Smooth muscle cell (in vitro differentiated cells): Measurements from ENCODE around the gene SWAP70. TPM values are rescaled to one million over a fixed set of nuclear protein-coding genes. Genes with fewer than 3 reads are reported as not detected.
A peak's percentile ranks its signal among the peaks of the same experiment; 100 is the strongest.

Source experiments
- DNase-seq: peaks from one replicate; lab custom pipeline; 2025; ENCODE audit not compliant: unreplicated experiment; lab: John Stamatoyannopoulos, UW
- H2AFZ ChIP-seq: fragments of 200-600 bp; sonication (generic); 2 replicates; pipeline ENCODE4 v1.6.0; 2016; ENCODE audit warnings: antibody characterized with exemption, low read depth, mild to moderate bottlenecking
- H3F3A ChIP-seq: fragments of 200-600 bp; sonication (generic); 2 replicates; pipeline ENCODE4 v1.6.0; 2017; ENCODE audit warnings: antibody characterized with exemption, low read depth
- H3K27ac ChIP-seq: fragments of 200-600 bp; sonication (generic); 2 replicates; pipeline ENCODE4 v1.5.1; 2016; ENCODE audit warnings: low read depth, mild to moderate bottlenecking
- H3K27me3 ChIP-seq: fragments of 200-600 bp; sonication (generic); 2 replicates; pipeline ENCODE4 v1.6.1; 2016; ENCODE audit warnings: low read depth, mild to moderate bottlenecking
- H3K36me3 ChIP-seq: fragments of 200-600 bp; sonication (generic); 2 replicates; pipeline ENCODE4 v1.5.1; 2016; ENCODE audit warnings: low read depth
- H3K4me1 ChIP-seq: fragments of 200-600 bp; sonication (generic); 2 replicates; pipeline ENCODE4 v1.5.1; 2016; ENCODE audit warnings: low read depth
- H3K4me2 ChIP-seq: fragments of 200-600 bp; sonication (generic); 2 replicates; pipeline ENCODE4 v1.6.0; 2016; ENCODE audit warnings: mild to moderate bottlenecking
- H3K4me3 ChIP-seq: fragments of 200-600 bp; sonication (generic); 2 replicates; pipeline ENCODE4 v1.5.1; 2016; ENCODE audit warnings: mild to moderate bottlenecking
- H3K79me2 ChIP-seq: fragments of 200-600 bp; sonication (generic); 2 replicates; pipeline ENCODE4 v1.6.0; 2016; ENCODE audit warnings: low read depth, mild to moderate bottlenecking
- H3K9ac ChIP-seq: fragments of 200-600 bp; sonication (generic); 2 replicates; pipeline ENCODE4 v1.6.0; 2016; ENCODE audit warnings: low read depth
- H3K9me3 ChIP-seq: fragments of 200-600 bp; sonication (generic); replicated peaks from 2 replicates; pipeline ENCODE4 v1.5.1; 2016; ENCODE audit warnings: low read depth
- H4K20me1 ChIP-seq: fragments of 200-600 bp; sonication (generic); 2 replicates; pipeline ENCODE4 v1.6.0; 2016; ENCODE audit warnings: low read depth
- CTCF ChIP-seq: fragments of 200-600 bp; sonication (generic); IDR thresholded peaks from 2 replicates; pipeline ENCODE4 v1.5.1; 2017; ENCODE audit warnings: borderline replicate concordance, mild to moderate bottlenecking, antibody characterized with exemption; ENCODE audit not compliant: insufficient read depth, poor library complexity, severe bottlenecking
- WGBS: methylation state at CpG from one replicate; pipeline ENCODE4 v1.1.7; 2016; ENCODE audit warnings: low lambda C conversion rate; 5-methylcytosine and 5-hydroxymethylcytosine counted together
- polyA plus RNA-seq: library from polyadenylated mRNA; unstranded; fragments of >200 nt; fragmentation: Nextera tagmentation; extraction: Ambion mirVana; gene quantifications from 2 replicates; pipeline ENCODE4 v1.2.1, GENCODE V29; 2016
- total RNA-seq: library from RNA; depleted of rRNA; stranded (reverse); fragments of >200 nt; gene quantifications from 2 replicates; pipeline ENCODE4 v1.2.3, GENCODE V29; 2014

Gene SWAP70
- total and polyA plus RNA-seq, 2 experiments from 2014 or later, result 15.4 to 17.8 TPM

DNA sequence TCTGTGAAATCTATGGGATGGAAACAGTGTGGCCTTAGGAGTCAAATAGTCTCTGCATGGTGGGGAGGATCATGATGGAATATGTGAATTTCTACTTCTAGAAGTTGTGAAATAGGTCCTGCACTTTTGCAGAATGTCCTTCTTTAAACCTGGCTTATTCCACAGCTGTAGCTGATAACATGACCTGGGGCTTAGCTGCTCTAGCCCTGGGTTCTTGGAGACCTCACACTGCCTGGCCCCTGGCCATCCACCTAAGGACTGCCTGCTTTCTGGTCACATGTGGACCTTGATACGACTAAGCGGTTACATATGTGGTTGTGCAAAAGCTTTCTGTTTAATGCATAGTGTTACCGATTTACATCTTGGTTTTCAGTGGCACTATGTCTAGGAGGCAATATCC is 88.2 kb downstream of the SWAP70 start:
- WGBS, result 86% methylated on average over 3 of the region's 3 CpGs
- DNase-seq, result no peak
- Histone ChIP-seq H3K4me3 (no peak overlapping the region), H3K36me3 (no peaks in the 10 kb centered on the region), H3K4me1 (peaks cover 13% of the 10 kb centered on the region), H3F3A (peaks cover 13% of the 10 kb centered on the region), H3K9me3 (no peaks in the 10 kb centered on the region), H3K9ac (no peak overlapping the region), H2AFZ (no peak overlapping the region), H3K79me2 (no peaks in the 10 kb centered on the region), H3K27ac (peak overlapping the region; percentile 91), H3K4me2 (peak overlapping the region; percentile 50), H3K27me3 (no peaks in the 10 kb centered on the region), H4K20me1 (no peaks in the 10 kb centered on the region)
- no peak for TF ChIP-seq CTCF

- Histone ChIP-seq H3K4me3 (no peak overlapping the region), H3K36me3 (no peaks in the 10 kb centered on the region), H3K9me3 (no peaks in the 10 kb centered on the region), H3F3A (peaks cover 19% of the 10 kb centered on the region), H3K9ac (no peak overlapping the region), H3K27me3 (no peaks in the 10 kb centered on the region), H4K20me1 (no peaks in the 10 kb centered on the region), H3K4me2 (peak overlapping the region; percentile 50), H3K4me1 (peaks cover 18% of the 10 kb centered on the region), H2AFZ (no peak overlapping the region), H3K27ac (peak overlapping the region; percentile 91), H3K79me2 (no peaks in the 10 kb centered on the region)
- no peak for TF ChIP-seq CTCF
- 35% methylated on average over 3 of the region's 3 CpGs for WGBS
- DNase-seq, result no peak
These were observed 89.1 kb downstream of the SWAP70 start for GRCh38 chr11:9753021-9753420.

- no peak for TF ChIP-seq CTCF
- no peaks in the 10 kb centered on the region for H3K27me3 ChIP-seq
- H3K79me2 ChIP-seq, result no peaks in the 10 kb centered on the region
- no peak for DNase-seq
- 92% methylated on average over 3 of the region's 3 CpGs for WGBS
- no peak overlapping the region for H3K4me3 ChIP-seq
- peak overlapping the region; percentile 19 for H3K4me2 ChIP-seq
- no peaks in the 10 kb centered on the region for H3K9me3 ChIP-seq
- H3K9ac ChIP-seq, result no peak overlapping the region
- peaks cover 22% of the 10 kb centered on the region for H3K4me1 ChIP-seq
- no peaks in the 10 kb centered on the region for H4K20me1 ChIP-seq
- no peaks in the 10 kb centered on the region for H3K36me3 ChIP-seq
- peak overlapping the region; percentile 91 for H3K27ac ChIP-seq
- no peak overlapping the region for H2AFZ ChIP-seq
- H3F3A ChIP-seq, result peaks cover 19% of the 10 kb centered on the region
These were observed 90.2 kb downstream of the SWAP70 start for GRCh38 chr11:9754010-9754471.

DNA sequence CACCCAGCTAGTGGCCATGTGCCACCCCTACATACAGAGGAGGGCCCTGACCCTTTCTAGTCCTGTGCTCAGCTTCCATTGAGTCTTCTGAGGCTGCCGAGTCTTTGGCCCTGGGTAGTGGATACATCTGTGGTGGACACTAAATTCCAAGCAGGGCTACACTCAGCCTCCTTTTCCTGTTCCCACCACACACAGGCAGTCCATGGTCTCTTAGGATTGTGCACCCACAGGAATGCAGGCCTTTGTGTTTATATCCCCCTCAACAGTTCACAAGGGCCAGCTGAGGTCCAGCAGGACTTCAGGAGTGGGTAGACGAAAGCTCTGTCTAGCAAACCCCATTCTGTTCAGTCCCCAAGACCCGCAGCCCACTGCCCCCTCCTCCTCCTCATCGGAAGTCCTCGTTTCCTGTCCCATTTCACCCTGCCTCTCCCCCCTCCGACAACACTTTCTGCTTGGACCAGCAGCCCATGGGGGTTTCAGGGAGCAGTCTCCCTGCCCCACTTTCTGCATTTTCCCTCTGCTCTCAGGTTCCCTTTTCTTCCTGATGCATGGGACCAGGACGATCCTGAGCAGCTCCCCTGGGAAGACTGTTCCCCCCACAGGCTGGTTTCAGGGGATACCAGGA is 91.8 kb downstream of the SWAP70 start:
- Histone ChIP-seq H3K4me2 (peak overlapping the region; percentile 38), H3K27ac (peak overlapping the region; percentile 58), H3K36me3 (no peaks in the 10 kb centered on the region), H3K9ac (no peak overlapping the region), H3K27me3 (no peaks in the 10 kb centered on the region), H3K79me2 (no peaks in the 10 kb centered on the region), H3K4me1 (peaks cover 22% of the 10 kb centered on the region), H3K9me3 (no peaks in the 10 kb centered on the region), H3F3A (peaks cover 26% of the 10 kb centered on the region), H4K20me1 (no peaks in the 10 kb centered on the region), H2AFZ (no peak overlapping the region), H3K4me3 (no peak overlapping the region)
- no peak for TF ChIP-seq CTCF
- DNase-seq, result no peak
- WGBS, result 45% methylated on average over 7 of the region's 7 CpGs
